GM18507 (cell line): ENCODE results near the gene GAGE12G.
"Not testable (repeated sequence)": the region's sequence is repeated elsewhere in the genome, so short reads cannot be mapped to it uniquely, and the experiment has no call there.

Source experiments
- DNase-seq: peaks from one replicate; pipeline ENCODE4 v3.0.0; 2011; ENCODE audit warnings: low read depth; ENCODE audit not compliant: insufficient read length; ENCODE audit errors: extremely low spot score
- FAIRE-seq: peaks from 2 replicates; lab custom pipeline; 2011; peaks lifted over from hg19 to GRCh38; lab: Jason Lieb, UNC

GAGE12G gene

GRCh38 chrX:49570100-49570499 is at the start of gene GAGE12G:
Gene GAGE12G, plus strand, starts transcription at chrX:49570400. Its CDS starts 1,155 bp downstream, at chrX:49571555.
- not testable (repeated sequence) for DNase-seq, FAIRE-seq

- not testable (repeated sequence) for DNase-seq, FAIRE-seq
These were observed 38.3 kb upstream of the GAGE12G start, which contains the start of gene GAGE12C for GRCh38 chrX:49531877-49532276. Gene GAGE12C, plus strand, starts transcription at chrX:49532177. Its CDS starts 1,155 bp downstream, at chrX:49533332.

- not testable (repeated sequence) for FAIRE-seq, DNase-seq
These were observed 28.8 kb upstream of the GAGE12G start, which contains the start of gene GAGE12D for GRCh38 chrX:49541433-49541832. Gene GAGE12D, plus strand, starts transcription at chrX:49541733. Its CDS starts 1,155 bp downstream, at chrX:49542888.

DNA sequence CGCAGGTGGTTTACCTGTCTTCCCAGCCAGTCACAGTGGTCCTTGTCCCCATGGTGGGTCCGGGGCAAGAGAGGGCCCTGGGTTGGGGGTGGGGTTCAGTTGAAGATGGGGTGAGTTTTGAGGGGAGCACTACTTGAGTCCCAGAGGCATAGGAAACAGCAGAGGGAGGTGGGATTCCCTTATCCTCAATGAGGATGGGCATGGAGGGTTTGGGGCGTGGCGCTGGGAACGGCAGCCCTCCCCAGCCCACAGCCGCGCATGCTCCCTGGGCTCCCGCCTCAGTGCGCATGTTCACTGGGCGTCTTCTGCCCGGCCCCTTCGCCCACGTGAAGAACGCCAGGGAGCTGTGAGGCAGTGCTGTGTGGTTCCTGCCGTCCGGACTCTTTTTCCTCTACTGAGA is 19.2 kb upstream of the GAGE12G start, which contains the start of gene GAGE12E:
Gene GAGE12E (plus strand): TSS at position 301 of the 400 bp plus-strand sequence. CDS start 1,155 bp downstream, outside the sequence.
- not testable (repeated sequence) for DNase-seq, FAIRE-seq

GRCh38 chrX:49560542-49560941 is 9.7 kb upstream of the GAGE12G start, which contains the start of gene GAGE12F:
Gene GAGE12F, plus strand, starts transcription at chrX:49560842. Its CDS starts 1,155 bp downstream, at chrX:49561997.
- DNase-seq, FAIRE-seq: not testable (repeated sequence)

DNA sequence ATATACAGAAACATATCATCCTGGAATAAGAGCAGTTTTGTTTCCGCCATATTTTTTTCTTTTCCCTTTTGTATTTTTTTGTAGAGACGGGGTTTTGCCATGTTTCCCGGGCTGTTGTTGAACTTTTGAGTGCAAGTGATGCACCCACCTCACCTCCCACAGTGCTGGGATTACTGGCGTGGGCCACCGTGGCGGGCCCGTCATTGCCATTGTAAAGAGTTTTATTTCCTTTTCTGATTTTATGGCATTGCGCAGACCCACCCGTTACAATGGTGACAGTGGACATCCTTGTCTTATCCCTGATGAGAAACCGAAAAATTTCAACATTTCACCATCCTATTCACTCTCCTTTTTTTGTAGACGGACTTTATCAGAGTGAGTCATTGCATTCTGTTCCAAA is 1.5 kb upstream of the GAGE12G start:
- not testable (repeated sequence) for FAIRE-seq

GRCh38 chrX:49569152-49569551 is 1.0 kb upstream of the GAGE12G start:
- not testable (repeated sequence) for FAIRE-seq, DNase-seq

More for the DNA sequence above, 1.5 kb upstream of the GAGE12G start:
- not testable (repeated sequence) for DNase-seq

DNA sequence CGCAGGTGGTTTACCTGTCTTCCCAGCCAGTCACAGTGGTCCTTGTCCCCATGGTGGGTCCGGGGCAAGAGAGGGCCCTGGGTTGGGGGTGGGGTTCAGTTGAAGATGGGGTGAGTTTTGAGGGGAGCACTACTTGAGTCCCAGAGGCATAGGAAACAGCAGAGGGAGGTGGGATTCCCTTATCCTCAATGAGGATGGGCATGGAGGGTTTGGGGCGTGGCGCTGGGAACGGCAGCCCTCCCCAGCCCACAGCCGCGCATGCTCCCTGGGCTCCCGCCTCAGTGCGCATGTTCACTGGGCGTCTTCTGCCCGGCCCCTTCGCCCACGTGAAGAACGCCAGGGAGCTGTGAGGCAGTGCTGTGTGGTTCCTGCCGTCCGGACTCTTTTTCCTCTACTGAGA is 9.4 kb downstream of the GAGE12G start, which contains the start of gene GAGE12H:
Gene GAGE12H (plus strand): TSS at position 301 of the 400 bp plus-strand sequence. CDS start 1,155 bp downstream, outside the sequence.
- not testable (repeated sequence) for DNase-seq, FAIRE-seq

GRCh38 chrX:49589196-49589595 is 19.0 kb downstream of the GAGE12G start, which contains the start of gene GAGE2A:
Gene GAGE2A, plus strand, starts transcription at chrX:49589496. Its CDS starts 1,155 bp downstream, at chrX:49590651.
- FAIRE-seq, DNase-seq: not testable (repeated sequence)

GRCh38 chrX:49589769-49590478 is 19.7 kb downstream of the GAGE12G start:
- not testable (repeated sequence) for DNase-seq, FAIRE-seq

GRCh38 chrX:49590488-49590887 is 20.3 kb downstream of the GAGE12G start:
- not testable (repeated sequence) for DNase-seq, FAIRE-seq

DNA sequence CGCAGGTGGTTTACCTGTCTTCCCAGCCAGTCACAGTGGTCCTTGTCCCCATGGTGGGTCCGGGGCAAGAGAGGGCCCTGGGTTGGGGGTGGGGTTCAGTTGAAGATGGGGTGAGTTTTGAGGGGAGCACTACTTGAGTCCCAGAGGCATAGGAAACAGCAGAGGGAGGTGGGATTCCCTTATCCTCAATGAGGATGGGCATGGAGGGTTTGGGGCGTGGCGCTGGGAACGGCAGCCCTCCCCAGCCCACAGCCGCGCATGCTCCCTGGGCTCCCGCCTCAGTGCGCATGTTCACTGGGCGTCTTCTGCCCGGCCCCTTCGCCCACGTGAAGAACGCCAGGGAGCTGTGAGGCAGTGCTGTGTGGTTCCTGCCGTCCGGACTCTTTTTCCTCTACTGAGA is 28.5 kb downstream of the GAGE12G start, which contains the start of gene GAGE1:
Gene GAGE1 (plus strand): TSS at position 301 of the 400 bp plus-strand sequence. CDS start 1,155 bp downstream, outside the sequence.
- FAIRE-seq, DNase-seq: not testable (repeated sequence)

DNA sequence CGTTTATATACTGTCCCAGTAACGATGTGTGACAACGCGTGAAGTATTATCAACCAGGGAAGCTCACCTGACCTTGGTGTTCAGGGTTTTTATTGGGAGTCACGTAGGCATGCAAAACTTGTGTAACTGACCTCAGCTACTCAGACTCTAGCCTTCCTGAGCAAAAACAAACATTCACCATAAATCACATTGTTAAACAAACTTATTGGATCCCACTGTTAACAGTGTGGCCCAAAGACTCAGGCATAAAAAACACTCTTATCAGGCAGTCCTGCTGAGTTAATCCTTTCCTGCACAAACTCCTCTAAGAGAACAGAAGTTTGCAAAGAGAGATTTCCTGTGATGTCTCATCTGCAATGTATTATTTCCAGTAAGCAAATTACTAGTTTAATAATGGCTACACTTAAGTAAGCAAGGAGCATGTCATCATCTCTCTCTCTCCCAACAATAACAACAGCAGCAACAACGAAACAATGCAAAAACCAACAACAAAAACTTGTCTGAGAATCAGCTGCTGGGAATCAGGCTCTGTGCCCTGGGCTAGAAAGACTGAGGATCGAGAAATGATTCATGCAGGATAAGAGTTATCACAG is 40.6 kb downstream of the GAGE12G start:
- no peak for FAIRE-seq
- no peak for DNase-seq

- no peak for FAIRE-seq
These were observed 48.4 kb downstream of the GAGE12G start for GRCh38 chrX:49618574-49618973.

More at GRCh38 chrX:49618574-49618973, 48.4 kb downstream of the GAGE12G start:
- no peak for DNase-seq
